GM21367 (cell line): ENCODE results near the gene RNU1-3.
"Not testable (repeated sequence)": the region's sequence is repeated elsewhere in the genome, so short reads cannot be mapped to it uniquely, and the experiment has no call there.

ENCODE experiments used
- ATAC-seq: cut with Tn5 transposase; IDR thresholded peaks from one replicate; pipeline ENCODE4 v1.9.1; 2021; ENCODE audit not compliant: unreplicated experiment

Gene RNU1-3

GRCh38 chr1:16666502-16667413 lies at the start of gene RNU1-3:
TSS of gene RNU1-3 (minus strand) at chr1:16666948.
- ATAC-seq, result peak; percentile 98

DNA sequence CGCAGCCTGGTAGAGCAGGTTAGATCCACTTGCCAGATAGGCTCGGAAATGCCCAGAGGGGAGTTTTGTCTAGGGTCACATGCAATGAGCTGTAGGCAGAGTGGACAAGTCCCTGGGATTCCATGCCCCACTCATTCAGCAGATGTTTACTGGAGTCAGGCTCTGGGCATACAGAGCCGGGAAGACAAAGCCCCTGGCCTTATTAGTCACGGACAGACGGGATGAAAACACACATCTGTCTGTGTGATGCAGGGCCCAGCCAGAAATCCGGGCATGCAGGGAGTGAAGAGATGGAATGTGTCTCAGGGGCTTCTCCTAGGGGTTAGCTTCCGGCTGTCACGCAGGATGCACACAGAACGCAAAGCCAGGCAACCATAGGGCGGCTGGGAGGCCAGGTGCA lies 46.7 kb upstream of the RNU1-3 start:
- ATAC-seq, result not testable (repeated sequence)

- not testable (repeated sequence) for ATAC-seq
Measured at GRCh38 chr1:16712984-16713383, 46.2 kb upstream of the RNU1-3 start.

- ATAC-seq, result not testable (repeated sequence)
Measured at GRCh38 chr1:16712582-16712981, 45.8 kb upstream of the RNU1-3 start.

DNA sequence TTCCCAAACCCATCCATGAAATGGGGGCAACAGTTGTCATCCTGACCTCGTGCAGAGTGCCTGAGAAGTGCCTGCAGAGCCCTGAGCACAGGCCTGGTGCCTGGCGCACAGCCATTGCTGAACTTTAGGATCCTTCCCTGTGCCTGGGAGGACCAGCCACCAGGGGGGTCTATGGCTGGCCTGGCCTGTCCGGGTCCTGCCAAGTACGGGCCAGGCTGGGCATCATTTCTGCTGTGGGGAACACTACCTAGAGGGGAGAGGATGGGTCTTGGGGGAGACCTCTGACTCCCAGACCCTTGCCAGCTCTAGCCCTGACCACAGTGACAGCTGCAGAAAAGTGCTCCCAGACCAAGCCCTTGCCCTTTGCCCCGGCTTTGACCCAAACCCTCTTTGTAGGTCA lies 45.4 kb upstream of the RNU1-3 start:
- not testable (repeated sequence) for ATAC-seq

DNA sequence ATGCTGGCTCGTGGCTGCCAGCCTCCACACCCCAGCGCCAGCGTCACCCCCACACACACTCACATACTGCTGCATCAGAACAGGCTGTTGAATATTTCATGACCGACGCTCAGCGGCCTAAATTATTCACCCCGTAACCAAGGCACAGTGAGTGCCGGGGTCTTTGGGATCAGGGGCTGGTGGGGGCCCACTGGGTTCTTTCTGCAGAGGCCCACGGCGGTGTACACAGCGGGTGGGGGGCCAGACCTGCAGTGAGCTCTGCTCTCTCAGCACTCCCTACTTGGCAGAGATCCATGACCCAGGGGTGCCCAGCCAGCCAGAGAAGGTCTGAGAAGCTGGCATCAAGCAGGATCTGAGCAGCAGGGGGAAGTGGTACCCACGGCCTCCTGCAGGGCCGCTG lies 43.9 kb upstream of the RNU1-3 start:
- ATAC-seq, result not testable (repeated sequence)

DNA sequence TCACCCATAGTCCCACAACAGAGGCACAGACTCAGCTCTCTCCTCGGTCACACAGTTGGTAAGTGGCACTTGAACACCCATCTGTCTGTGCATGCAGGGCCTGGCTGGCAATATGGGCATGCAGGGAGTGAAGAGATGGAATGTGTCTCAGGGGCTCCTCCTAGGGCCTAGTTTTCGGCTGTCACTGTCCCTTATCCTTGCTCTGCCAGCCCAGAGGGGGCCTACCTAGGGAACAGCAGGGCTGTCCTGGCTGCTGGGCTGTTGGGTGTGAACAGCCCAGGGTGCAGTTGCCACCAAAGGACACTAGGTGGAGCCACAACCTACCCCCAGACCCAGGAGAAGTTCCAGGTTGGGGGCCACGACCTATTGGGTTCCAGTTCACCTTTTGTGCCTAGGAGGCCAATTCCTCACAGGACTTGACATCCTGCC lies 42.9 kb upstream of the RNU1-3 start:
- ATAC-seq, result peak; percentile 50

- ATAC-seq, result not testable (repeated sequence)
Measured at GRCh38 chr1:16708704-16709103, 42.0 kb upstream of the RNU1-3 start.

DNA sequence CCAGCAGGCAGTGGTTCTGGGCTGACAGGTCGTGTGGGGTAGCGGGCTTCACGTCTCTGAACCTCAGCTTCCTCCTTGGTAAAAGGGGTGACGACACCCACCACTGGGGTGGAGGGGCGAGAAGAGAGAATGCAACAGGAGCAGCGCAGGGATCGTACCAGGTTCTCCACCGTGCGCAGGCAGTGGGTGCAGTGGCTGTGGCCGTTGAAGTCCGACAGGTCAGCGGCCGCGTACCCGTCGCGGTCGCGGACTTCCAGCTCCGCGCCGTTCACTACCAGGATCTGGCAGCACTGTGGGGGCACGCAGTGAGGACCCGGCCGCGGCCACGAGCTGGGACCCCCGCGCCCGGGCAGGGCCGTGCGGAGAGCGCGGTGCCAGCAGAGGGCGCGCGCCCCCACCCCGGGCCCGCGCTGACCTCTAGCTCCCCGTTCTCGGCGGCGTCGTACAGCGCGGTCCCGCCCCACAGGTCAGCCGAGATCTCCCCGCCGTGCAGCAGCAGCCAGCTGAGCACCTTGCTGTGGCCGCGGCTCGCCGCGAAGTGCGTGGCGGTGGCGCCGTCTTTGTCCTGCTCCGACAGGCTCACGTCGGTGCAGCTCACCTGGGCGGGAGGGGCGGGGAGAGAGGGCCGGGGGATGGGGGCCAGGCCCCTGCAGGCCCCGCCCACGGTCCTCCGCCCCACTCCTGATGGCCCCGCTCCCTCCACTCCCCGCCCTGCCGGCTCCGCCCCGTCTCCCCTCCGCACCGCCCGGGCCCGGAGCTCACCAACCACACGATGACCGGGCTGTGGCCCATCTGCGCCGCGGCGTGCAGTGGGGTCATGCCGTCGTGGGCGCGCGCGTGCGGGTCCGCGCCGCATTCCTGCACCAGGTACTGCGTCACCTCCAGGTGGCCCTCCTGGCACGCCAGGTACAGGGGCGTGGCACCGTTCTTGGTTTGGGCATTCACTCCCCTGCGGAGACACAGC lies 40.7 kb upstream of the RNU1-3 start:
- not testable (repeated sequence) for ATAC-seq

- not testable (repeated sequence) for ATAC-seq
Measured at GRCh38 chr1:16706302-16706701, 39.6 kb upstream of the RNU1-3 start.

GRCh38 chr1:16704502-16705100 lies 37.9 kb upstream of the RNU1-3 start:
- ATAC-seq, result not testable (repeated sequence)

DNA sequence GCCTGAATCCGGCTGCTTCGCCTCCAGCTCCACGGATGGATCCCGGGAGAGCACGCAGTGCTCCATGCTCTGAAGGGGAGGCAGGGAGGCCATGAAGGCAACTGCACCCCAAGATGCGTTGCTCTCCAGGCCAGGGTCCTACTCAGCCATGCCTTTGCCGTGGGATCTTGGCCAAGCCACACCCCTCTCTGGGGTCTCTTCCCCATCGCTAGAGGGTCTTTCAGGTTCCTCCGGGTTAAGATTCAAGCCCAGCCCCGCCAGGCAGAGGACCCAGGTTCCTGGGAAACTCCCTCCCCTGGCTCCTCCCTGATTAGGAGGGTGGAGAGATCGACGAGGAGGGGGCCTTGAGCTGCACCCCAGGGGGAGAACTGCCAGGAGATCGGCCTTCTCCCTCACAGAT lies 37.3 kb upstream of the RNU1-3 start:
- ATAC-seq, result not testable (repeated sequence)

DNA sequence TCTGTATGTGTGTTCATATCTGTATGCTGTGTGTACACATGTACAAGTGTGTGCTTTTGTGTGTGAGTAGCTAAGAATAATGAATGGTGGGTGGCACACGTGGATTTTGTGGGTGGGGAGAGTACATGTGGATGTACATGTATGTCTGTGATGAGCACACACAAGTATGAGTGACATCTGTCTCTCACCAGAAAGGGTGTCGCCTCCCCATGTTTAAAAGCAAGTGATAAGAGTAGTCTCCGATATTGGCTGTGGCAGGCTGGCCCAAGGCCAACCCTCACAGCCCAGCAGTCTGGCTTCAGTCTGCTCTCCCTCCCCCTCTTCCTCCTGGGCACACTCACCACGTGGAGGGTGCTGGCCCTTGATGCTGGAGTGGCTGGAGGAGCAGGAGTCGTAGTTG lies 36.9 kb upstream of the RNU1-3 start:
- ATAC-seq, result not testable (repeated sequence)

GRCh38 chr1:16703141-16703540 lies 36.4 kb upstream of the RNU1-3 start:
- ATAC-seq, result not testable (repeated sequence)

GRCh38 chr1:16702280-16702679 lies 35.5 kb upstream of the RNU1-3 start:
- not testable (repeated sequence) for ATAC-seq

GRCh38 chr1:16701189-16701588 lies 34.4 kb upstream of the RNU1-3 start:
- ATAC-seq, result not testable (repeated sequence)

DNA sequence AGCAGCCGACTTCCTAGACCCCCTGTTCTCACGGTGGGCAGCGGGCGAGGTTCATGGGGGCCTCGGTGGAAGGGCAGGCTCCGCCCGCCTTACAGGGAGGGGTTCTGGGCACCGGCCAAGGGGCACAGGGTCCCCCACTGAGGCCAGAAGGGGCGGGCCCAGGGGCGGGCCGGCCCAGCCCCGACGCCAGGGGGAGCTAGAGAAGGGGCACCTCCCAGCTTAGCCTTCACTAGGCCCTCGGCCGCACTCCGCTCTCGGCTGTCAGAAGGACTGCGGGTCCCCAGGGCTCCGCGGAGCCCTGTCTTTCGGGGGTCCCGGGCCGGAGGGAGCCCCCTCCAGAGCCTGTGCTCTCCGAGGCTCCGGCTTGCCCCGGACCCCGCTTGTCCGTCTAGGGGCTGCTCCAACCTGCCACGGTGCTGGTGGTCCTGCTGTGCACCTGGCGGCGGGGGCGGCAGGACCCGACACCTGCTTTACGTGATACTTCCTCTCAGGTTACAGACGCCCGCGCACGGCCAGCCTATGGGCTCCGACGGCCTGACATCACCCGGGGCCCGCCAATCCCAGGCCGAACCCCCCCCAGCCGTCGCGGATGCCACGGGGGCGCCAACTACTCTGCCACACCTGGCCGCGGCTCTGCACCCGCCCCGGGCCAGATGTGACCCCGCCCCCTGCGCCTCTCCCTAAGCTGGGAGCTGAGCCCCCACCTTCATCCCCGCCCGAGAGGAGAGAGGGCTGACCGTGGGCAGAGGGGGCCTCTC lies 33.6 kb upstream of the RNU1-3 start:
- not testable (repeated sequence) for ATAC-seq

DNA sequence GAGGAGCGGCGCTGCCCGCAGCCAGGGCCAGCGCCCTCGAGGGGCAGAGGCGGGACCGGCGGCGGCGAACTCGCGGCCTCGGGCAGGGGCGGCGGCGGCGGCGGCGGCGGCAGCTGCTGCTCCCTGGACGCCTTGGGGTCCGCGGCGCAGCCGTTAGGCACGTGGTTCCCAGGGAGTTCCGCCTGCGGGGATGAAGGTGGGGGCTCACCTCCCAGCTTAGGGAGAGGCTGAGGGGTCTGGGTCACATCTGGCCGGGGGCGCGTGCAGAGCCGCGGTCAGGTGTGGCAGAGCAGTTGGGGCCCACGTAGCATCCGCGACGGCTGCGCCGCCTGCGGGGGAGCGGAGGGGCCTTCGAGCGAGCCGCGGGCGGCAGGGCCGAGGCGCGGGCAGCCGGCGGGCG lies 32.7 kb upstream of the RNU1-3 start:
- not testable (repeated sequence) for ATAC-seq

DNA sequence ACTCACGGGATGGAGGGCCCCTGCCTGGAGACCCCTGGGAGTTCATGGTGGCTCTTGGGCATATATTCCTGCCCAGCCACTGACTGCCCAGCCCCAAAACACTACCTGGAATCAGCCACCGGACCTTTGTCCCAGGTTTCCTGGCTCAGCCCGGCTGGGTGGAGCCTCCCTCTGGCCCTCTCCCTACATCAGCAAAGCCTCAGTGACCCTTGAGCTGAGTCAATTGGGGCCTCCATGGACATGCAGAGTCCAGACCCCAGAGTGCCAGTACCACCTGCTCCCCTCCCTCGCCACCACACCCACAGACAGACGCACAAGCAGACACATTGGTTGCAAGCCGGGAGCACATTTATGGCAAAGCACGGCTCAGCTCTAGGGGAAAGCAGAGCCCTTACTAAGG lies 30.4 kb upstream of the RNU1-3 start:
- ATAC-seq, result not testable (repeated sequence)

- ATAC-seq, result not testable (repeated sequence)
Measured at GRCh38 chr1:16696507-16697150, 29.9 kb upstream of the RNU1-3 start.
